ENCODE results near the gene PRDM15. TPM values are rescaled to one million over a fixed set of nuclear protein-coding genes. Genes with fewer than 3 reads are reported as not detected.

The PRDM15 gene
- total RNA-seq, 1 donor, result 7.2 TPM

DNA sequence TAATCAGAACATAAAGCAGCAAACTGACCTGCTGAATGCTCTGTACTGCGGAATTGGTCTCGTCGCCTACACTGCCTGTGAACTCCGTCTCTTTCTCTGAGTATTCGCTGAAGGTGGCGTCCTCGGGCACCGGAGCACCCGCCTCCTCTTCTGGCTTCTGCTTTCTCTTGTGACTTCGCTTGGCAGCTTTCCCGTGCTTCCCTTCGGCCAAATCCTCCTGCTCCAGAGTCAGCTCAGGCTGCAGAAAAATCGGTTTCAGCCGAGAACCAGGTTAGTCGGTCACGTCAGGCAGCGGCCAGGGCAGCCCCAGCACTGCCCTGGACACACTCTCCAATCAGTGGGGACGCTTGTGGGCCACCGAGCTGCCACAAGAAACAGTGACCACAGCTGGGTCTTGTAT, 76.5 kb downstream of the PRDM15 start:
- H2AFZ ChIP-seq (ENCODE audit: low read length), result no peak overlapping the region
- peaks cover 7% of the 10 kb centered on the region for H3K79me2 ChIP-seq (ENCODE audit: insufficient read depth, low read length)
- H3K4me1 ChIP-seq (ENCODE audit: insufficient read depth, low read length), result no peaks in the 10 kb centered on the region
- H3K36me3 ChIP-seq (ENCODE audit: insufficient read depth, low read length), result peaks cover 31% of the 10 kb centered on the region
- TF ChIP-seq, protein P1, sequence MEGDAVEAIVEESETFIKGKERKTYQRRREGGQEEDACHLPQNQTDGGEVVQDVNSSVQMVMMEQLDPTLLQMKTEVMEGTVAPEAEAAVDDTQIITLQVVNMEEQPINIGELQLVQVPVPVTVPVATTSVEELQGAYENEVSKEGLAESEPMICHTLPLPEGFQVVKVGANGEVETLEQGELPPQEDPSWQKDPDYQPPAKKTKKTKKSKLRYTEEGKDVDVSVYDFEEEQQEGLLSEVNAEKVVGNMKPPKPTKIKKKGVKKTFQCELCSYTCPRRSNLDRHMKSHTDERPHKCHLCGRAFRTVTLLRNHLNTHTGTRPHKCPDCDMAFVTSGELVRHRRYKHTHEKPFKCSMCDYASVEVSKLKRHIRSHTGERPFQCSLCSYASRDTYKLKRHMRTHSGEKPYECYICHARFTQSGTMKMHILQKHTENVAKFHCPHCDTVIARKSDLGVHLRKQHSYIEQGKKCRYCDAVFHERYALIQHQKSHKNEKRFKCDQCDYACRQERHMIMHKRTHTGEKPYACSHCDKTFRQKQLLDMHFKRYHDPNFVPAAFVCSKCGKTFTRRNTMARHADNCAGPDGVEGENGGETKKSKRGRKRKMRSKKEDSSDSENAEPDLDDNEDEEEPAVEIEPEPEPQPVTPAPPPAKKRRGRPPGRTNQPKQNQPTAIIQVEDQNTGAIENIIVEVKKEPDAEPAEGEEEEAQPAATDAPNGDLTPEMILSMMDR (IDR thresholded peaks at IDR 0.05; ENCODE audit: extremely low read depth, low read depth, low read length), result no peak
- no peak overlapping the region for H3K4me3 ChIP-seq (ENCODE audit: insufficient read depth, low read length)
- no peaks in the 10 kb centered on the region for H3K27me3 ChIP-seq (ENCODE audit: insufficient read depth, low read length)
- H3K9me3 ChIP-seq (ENCODE audit: low read depth, low read length), result no peaks in the 10 kb centered on the region
- no peak for DNase-seq (ENCODE audit: insufficient read length, low spot score, missing footprints)
- H3K27ac ChIP-seq (ENCODE audit: low read depth, low read length), result no peak overlapping the region
- peaks cover 4% of the 10 kb centered on the region for H4K20me1 ChIP-seq (ENCODE audit: insufficient read depth, low read length)
- H3K4me2 ChIP-seq (ENCODE audit: insufficient read depth, low read length), result no peak overlapping the region

DNA sequence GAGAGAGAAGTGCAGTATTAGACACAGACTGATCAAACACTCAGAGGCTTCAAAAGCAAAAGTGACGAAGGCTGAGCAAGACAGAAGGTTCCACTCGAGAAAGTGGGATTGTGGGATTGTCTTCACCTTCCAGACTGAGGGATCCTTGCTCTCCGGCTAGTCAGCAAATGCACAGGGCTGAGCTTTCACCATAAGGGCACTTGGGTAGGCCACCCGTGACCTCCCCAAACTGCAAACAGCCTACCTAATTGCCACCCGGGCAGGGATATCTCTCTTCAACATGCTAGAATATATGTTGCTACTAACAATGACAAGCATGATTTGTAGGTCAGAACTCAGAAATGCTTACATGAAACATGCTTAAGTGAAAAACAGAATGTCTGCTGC, 77.0 kb downstream of the PRDM15 start:
- Histone ChIP-seq H3K4me2 (ENCODE audit: insufficient read depth, low read length) (no peak overlapping the region), H4K20me1 (ENCODE audit: insufficient read depth, low read length) (peaks cover 4% of the 10 kb centered on the region), H3K9me3 (ENCODE audit: low read depth, low read length) (no peaks in the 10 kb centered on the region), H3K27me3 (ENCODE audit: insufficient read depth, low read length) (no peaks in the 10 kb centered on the region), H3K79me2 (ENCODE audit: insufficient read depth, low read length) (peaks cover 5% of the 10 kb centered on the region), H3K36me3 (ENCODE audit: insufficient read depth, low read length) (peaks cover 31% of the 10 kb centered on the region), H3K4me1 (ENCODE audit: insufficient read depth, low read length) (no peaks in the 10 kb centered on the region), H3K27ac (ENCODE audit: low read depth, low read length) (no peak overlapping the region), H3K4me3 (ENCODE audit: insufficient read depth, low read length) (no peak overlapping the region), H2AFZ (ENCODE audit: low read length) (no peak overlapping the region)
- no peak for DNase-seq (ENCODE audit: insufficient read length, low spot score, missing footprints)
- TF ChIP-seq, protein P1 (IDR thresholded peaks at IDR 0.05; ENCODE audit: extremely low read depth, low read depth, low read length), result no peak

DNA sequence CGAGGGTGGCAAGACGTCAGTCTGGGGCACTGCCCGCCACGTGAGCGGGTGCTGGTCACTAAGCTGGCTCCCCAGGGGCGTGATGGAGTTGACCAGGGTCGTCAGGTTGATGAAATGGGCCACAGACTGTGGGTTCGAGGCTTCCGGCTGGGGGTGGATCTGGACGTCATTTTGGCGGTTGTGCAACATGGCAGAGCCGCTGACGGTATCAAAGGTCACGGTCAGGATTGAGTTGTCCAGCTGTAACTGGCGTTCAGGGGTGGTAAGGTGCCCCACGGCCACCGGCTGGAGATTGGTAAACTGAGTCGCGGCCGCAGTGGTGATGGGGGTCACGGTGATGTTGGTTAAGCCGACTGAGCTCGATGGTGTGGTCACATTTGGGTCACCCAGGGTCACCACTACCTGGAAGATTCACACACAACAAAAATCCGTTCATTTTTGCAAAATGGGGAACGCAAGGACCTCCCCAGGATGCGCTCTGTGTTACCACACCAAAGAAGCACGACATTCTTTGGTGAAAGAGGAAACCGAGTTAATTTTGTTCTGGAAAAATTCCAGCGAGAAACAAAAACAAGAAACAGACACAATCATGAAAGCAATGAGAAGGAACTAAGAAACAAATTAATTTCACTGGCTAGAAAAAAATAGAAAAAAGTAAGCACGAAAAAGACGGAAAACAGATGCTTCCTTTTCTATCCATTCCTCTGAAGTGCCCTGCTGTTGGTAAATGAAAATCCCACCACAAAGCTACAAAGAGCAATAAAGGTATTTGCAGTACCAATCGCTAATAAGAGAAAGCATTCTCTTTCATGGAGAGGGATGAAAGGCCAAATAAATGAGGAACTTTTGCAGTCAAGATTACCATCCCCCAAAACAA, 77.6 kb downstream of the PRDM15 start:
- Histone ChIP-seq H3K79me2 (ENCODE audit: insufficient read depth, low read length) (peaks cover under 1% of the 10 kb centered on the region), H3K4me3 (ENCODE audit: insufficient read depth, low read length) (no peak overlapping the region)
- no peak for DNase-seq (ENCODE audit: insufficient read length, low spot score, missing footprints)

More for the DNA sequence above, 77.6 kb downstream of the PRDM15 start:
- Histone ChIP-seq H3K27me3 (ENCODE audit: insufficient read depth, low read length) (no peaks in the 10 kb centered on the region), H3K36me3 (ENCODE audit: insufficient read depth, low read length) (peaks cover 31% of the 10 kb centered on the region), H3K4me1 (ENCODE audit: insufficient read depth, low read length) (no peaks in the 10 kb centered on the region), H3K9me3 (ENCODE audit: low read depth, low read length) (no peaks in the 10 kb centered on the region), H2AFZ (ENCODE audit: low read length) (no peak overlapping the region), H4K20me1 (ENCODE audit: insufficient read depth, low read length) (no peaks in the 10 kb centered on the region), H3K27ac (ENCODE audit: low read depth, low read length) (no peak overlapping the region), H3K4me2 (ENCODE audit: insufficient read depth, low read length) (no peak overlapping the region)
- TF ChIP-seq, protein P1 (IDR thresholded peaks at IDR 0.05; ENCODE audit: extremely low read depth, low read depth, low read length), result no peak
